Measurements from ENCODE around the gene MICU2. TPM values are rescaled to one million over a fixed set of nuclear protein-coding genes. Genes with fewer than 3 reads are reported as not detected.

MICU2 gene
- total and polyA plus RNA-seq, 2 of the 13 experiments (the other 11 are each of a cell fraction or from before 2014, with no cell fraction given): 31.7 to 42.4 TPM

DNA sequence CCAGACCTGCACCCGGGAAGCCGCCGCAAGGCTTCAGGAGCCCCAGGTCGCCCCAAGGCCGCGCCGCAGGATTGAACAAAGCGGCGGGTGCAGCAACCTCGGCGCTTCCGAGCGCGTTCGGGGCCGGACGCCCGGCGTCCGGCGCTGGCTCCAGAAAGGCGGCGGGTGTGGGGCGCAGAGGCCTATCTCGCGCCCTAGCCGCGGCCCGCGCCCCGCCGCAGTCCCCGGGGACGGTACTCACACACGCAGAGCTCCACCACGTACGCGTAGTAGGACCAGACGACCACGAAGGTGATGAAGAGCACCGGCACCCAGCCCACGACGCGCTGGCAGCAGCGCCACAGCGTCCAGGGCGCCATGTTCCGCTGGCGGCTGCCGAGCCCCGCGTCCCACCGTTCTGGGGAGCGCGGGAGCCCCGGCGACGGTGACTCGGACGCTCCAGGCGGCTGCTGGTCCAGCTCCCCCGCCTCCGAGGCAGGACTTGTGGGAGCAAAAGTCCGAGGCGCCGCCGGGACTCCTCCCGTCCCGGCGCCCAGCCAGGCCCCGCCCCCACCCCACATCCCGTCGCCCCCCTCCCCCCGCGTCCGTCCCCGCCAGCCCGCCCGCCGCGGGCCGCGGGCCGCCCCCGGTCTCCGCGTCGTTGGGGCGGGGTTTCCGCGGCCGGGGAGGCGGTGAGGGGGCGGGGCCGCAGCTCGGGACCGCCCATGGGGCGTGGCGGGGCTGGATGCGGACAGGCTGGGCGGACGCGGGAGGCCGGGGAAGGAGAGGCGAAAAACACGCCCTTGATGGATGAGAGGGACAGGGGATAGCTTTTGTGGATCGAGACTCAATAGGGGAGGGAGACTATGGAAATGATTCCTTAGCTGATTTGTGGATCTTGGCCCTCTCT is 144.9 kb downstream of the MICU2 start, which contains the start of gene ZDHHC20 (continued):
- TF ChIP-seq, protein P1, sequence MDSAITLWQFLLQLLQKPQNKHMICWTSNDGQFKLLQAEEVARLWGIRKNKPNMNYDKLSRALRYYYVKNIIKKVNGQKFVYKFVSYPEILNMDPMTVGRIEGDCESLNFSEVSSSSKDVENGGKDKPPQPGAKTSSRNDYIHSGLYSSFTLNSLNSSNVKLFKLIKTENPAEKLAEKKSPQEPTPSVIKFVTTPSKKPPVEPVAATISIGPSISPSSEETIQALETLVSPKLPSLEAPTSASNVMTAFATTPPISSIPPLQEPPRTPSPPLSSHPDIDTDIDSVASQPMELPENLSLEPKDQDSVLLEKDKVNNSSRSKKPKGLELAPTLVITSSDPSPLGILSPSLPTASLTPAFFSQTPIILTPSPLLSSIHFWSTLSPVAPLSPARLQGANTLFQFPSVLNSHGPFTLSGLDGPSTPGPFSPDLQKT (CRISPR knock-in tag; IDR thresholded peaks at IDR 0.05; ENCODE audit: borderline replicate concordance): no peak
- TF ChIP-seq NR2F6 (IDR thresholded peaks at IDR 0.05) (no peak), NR2F6 (CRISPR knock-in tag; IDR thresholded peaks at IDR 0.05) (no peak), KLF6 (CRISPR knock-in tag; IDR thresholded peaks at IDR 0.05) (peak; percentile 29; the same call in 1 of the 2 replicates), KAT2B (IDR thresholded peaks at IDR 0.05; ENCODE audit: borderline replicate concordance, low read depth, low read length) (no peak), ZNF598 (CRISPR knock-in tag; IDR thresholded peaks at IDR 0.05; ENCODE audit: borderline replicate concordance) (no peak; the same call in 1 of the 2 replicates), ZBTB7B (CRISPR knock-in tag; IDR thresholded peaks at IDR 0.05) (0 out of 2 replicates have a peak, but pooled peaks have one; percentile 15), ZNF672 (CRISPR knock-in tag; IDR thresholded peaks at IDR 0.05) (no peak), ZKSCAN8 (CRISPR knock-in tag; IDR thresholded peaks at IDR 0.05; ENCODE audit: borderline replicate concordance) (no peak), ZBTB7A (CRISPR knock-in tag; IDR thresholded peaks at IDR 0.05) (no peak), ZNF274 (CRISPR knock-in tag; IDR thresholded peaks at IDR 0.05) (peak; percentile 74; the same call in 1 of the 2 replicates), ZNF709 (CRISPR knock-in tag; IDR thresholded peaks at IDR 0.05) (no peak), MED13 (CRISPR knock-in tag; IDR thresholded peaks at IDR 0.05) (no peak), RFX1 (IDR thresholded peaks at IDR 0.05) (no peak), ZIK1 (CRISPR knock-in tag; IDR thresholded peaks at IDR 0.05; ENCODE audit: borderline replicate concordance, low read depth) (no peak), KDM1A (CRISPR knock-in tag; IDR thresholded peaks at IDR 0.05) (no peak)
- TF ChIP-seq, protein P2, sequence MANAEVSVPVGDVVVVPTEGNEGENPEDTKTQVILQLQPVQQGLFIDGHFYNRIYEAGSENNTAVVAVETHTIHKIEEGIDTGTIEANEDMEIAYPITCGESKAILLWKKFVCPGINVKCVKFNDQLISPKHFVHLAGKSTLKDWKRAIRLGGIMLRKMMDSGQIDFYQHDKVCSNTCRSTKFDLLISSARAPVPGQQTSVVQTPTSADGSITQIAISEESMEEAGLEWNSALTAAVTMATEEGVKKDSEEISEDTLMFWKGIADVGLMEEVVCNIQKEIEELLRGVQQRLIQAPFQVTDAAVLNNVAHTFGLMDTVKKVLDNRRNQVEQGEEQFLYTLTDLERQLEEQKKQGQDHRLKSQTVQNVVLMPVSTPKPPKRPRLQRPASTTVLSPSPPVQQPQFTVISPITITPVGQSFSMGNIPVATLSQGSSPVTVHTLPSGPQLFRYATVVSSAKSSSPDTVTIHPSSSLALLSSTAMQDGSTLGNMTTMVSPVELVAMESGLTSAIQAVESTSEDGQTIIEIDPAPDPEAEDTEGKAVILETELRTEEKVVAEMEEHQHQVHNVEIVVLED (CRISPR knock-in tag; IDR thresholded peaks at IDR 0.05; ENCODE audit: borderline replicate concordance): no peak
- TF ChIP-seq, protein P3, sequence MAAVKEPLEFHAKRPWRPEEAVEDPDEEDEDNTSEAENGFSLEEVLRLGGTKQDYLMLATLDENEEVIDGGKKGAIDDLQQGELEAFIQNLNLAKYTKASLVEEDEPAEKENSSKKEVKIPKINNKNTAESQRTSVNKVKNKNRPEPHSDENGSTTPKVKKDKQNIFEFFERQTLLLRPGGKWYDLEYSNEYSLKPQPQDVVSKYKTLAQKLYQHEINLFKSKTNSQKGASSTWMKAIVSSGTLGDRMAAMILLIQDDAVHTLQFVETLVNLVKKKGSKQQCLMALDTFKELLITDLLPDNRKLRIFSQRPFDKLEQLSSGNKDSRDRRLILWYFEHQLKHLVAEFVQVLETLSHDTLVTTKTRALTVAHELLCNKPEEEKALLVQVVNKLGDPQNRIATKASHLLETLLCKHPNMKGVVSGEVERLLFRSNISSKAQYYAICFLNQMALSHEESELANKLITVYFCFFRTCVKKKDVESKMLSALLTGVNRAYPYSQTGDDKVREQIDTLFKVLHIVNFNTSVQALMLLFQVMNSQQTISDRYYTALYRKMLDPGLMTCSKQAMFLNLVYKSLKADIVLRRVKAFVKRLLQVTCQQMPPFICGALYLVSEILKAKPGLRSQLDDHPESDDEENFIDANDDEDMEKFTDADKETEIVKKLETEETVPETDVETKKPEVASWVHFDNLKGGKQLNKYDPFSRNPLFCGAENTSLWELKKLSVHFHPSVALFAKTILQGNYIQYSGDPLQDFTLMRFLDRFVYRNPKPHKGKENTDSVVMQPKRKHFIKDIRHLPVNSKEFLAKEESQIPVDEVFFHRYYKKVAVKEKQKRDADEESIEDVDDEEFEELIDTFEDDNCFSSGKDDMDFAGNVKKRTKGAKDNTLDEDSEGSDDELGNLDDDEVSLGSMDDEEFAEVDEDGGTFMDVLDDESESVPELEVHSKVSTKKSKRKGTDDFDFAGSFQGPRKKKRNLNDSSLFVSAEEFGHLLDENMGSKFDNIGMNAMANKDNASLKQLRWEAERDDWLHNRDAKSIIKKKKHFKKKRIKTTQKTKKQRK (IDR thresholded peaks at IDR 0.05; ENCODE audit: low read length): no peak
- TF ChIP-seq, protein P4, sequence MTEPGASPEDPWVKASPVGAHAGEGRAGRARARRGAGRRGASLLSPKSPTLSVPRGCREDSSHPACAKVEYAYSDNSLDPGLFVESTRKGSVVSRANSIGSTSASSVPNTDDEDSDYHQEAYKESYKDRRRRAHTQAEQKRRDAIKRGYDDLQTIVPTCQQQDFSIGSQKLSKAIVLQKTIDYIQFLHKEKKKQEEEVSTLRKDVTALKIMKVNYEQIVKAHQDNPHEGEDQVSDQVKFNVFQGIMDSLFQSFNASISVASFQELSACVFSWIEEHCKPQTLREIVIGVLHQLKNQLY (CRISPR knock-in tag; IDR thresholded peaks at IDR 0.05): no peak
- TF ChIP-seq, protein P5, sequence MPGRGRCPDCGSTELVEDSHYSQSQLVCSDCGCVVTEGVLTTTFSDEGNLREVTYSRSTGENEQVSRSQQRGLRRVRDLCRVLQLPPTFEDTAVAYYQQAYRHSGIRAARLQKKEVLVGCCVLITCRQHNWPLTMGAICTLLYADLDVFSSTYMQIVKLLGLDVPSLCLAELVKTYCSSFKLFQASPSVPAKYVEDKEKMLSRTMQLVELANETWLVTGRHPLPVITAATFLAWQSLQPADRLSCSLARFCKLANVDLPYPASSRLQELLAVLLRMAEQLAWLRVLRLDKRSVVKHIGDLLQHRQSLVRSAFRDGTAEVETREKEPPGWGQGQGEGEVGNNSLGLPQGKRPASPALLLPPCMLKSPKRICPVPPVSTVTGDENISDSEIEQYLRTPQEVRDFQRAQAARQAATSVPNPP (CRISPR knock-in tag; IDR thresholded peaks at IDR 0.05): no peak

Measured in HepG2 (cell line).